PFSK-1 (cell line): Measurements from ENCODE around the gene GMPS.

ENCODE experiments used
- FOXP2 ChIP-seq: optimal IDR thresholded peaks from 2 replicates; pipeline ENCODE3; 2011; ENCODE audit warnings: borderline replicate concordance, control low read depth, inconsistent platforms; ENCODE audit not compliant: insufficient read depth; ENCODE audit errors: extremely low read length, extremely low read depth
- POLR2AphosphoS5 ChIP-seq: IDR thresholded peaks from 2 replicates; pipeline ENCODE4 v1.6.1; 2012; ENCODE audit warnings: low read depth, mild to moderate bottlenecking, control low read depth, low read length, moderate library complexity
- SIN3A ChIP-seq: IDR thresholded peaks from 2 replicates; pipeline ENCODE4 v1.6.1; 2012; ENCODE audit warnings: mild to moderate bottlenecking, low read length, moderate library complexity, borderline replicate concordance; ENCODE audit not compliant: insufficient read depth
- TAF1 ChIP-seq: IDR thresholded peaks from 2 replicates; pipeline ENCODE4 v1.6.1; 2012; ENCODE audit warnings: low read length, control low read depth, borderline replicate concordance; ENCODE audit not compliant: insufficient read depth
- TF ChIP-seq, protein P1 (sequence below), 2 experiments: IDR thresholded peaks; 2 replicates each; pipeline versions ENCODE4 v1.6.1 to v1.8.0; 2011 to 2012; ENCODE audit warnings: low read depth in 2 of 2, low read length in 2 of 2, control low read depth in 1 of 2, inconsistent platforms in 1 of 2, mild to moderate bottlenecking in 1 of 2, moderate library complexity in 1 of 2; ENCODE audit not compliant: insufficient read depth in 1 of 2

Gene GMPS

GRCh38 chr3:155847993-155848392, 22.5 kb upstream of the GMPS start:
- TF ChIP-seq POLR2AphosphoS5 = no peak
- no peak for TF ChIP-seq TAF1
- no peak for TF ChIP-seq FOXP2
- TF ChIP-seq SIN3A = no peak
- TF ChIP-seq, protein P1, sequence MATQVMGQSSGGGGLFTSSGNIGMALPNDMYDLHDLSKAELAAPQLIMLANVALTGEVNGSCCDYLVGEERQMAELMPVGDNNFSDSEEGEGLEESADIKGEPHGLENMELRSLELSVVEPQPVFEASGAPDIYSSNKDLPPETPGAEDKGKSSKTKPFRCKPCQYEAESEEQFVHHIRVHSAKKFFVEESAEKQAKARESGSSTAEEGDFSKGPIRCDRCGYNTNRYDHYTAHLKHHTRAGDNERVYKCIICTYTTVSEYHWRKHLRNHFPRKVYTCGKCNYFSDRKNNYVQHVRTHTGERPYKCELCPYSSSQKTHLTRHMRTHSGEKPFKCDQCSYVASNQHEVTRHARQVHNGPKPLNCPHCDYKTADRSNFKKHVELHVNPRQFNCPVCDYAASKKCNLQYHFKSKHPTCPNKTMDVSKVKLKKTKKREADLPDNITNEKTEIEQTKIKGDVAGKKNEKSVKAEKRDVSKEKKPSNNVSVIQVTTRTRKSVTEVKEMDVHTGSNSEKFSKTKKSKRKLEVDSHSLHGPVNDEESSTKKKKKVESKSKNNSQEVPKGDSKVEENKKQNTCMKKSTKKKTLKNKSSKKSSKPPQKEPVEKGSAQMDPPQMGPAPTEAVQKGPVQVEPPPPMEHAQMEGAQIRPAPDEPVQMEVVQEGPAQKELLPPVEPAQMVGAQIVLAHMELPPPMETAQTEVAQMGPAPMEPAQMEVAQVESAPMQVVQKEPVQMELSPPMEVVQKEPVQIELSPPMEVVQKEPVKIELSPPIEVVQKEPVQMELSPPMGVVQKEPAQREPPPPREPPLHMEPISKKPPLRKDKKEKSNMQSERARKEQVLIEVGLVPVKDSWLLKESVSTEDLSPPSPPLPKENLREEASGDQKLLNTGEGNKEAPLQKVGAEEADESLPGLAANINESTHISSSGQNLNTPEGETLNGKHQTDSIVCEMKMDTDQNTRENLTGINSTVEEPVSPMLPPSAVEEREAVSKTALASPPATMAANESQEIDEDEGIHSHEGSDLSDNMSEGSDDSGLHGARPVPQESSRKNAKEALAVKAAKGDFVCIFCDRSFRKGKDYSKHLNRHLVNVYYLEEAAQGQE (IDR thresholded peaks at IDR 0.05; ENCODE audit: insufficient read depth in 1 of 2, low read depth in 2 of 2, low read length in 2 of 2) = no peak

DNA sequence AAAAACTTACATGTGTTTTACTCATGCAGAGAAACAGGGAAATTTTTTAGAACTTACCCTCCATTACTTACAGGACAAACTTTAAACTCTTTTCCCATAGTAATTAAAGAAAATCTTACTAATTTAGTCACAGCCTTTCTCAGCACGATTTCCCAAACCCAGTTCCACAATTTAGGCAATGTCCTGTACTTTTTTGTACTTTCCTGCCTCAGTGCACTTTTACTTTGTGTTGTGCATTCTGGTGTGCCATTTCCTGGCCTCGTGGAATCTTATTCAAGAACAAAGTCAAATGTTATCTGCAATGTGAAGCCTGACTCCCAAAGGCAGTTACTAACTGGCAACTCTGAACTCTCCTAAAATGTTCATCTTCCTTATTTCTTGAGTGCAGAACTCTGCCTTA, 18.1 kb upstream of the GMPS start:
- TF ChIP-seq POLR2AphosphoS5 = no peak
- no peak for TF ChIP-seq TAF1
- TF ChIP-seq FOXP2 = no peak
- TF ChIP-seq, protein P1 (IDR thresholded peaks at IDR 0.05; ENCODE audit: insufficient read depth in 1 of 2, low read depth in 2 of 2, low read length in 2 of 2) = no peak
- TF ChIP-seq SIN3A = no peak

GRCh38 chr3:155853214-155854140, 17.0 kb upstream of the GMPS start:
- TF ChIP-seq, protein P1 (IDR thresholded peaks at IDR 0.05; ENCODE audit: insufficient read depth in 1 of 2, low read depth in 2 of 2, low read length in 2 of 2) = no peak
- TF ChIP-seq TAF1 = no peak
- no peak for TF ChIP-seq SIN3A
- TF ChIP-seq POLR2AphosphoS5 = no peak

GRCh38 chr3:155854141-155854940, 16.1 kb upstream of the GMPS start, which contains the start of gene SLC33A1:
TSS of gene SLC33A1 (minus strand) at chr3:155854427. CDS start at chr3:155853997, 430 bp downstream.
- TF ChIP-seq TAF1 (peak; percentile 43; the same call in 1 of the 2 replicates), FOXP2 (peak; percentile 67), SIN3A (no peak), POLR2AphosphoS5 (peak; percentile 61; the same call in 1 of the 2 replicates)
- TF ChIP-seq, protein P1 (IDR thresholded peaks at IDR 0.05; ENCODE audit: insufficient read depth in 1 of 2, low read depth in 2 of 2, low read length in 2 of 2) = no peak
